Measurements from ENCODE around the gene NFIB.
A peak's percentile ranks its signal among the peaks of the same experiment; 100 is the strongest.

NFIB gene

GRCh38 chr9:14231196-14231990, 82.5 kb downstream of the NFIB start:
- no peak for DNase-seq (ENCODE audit: extremely low read depth, low read depth)
- TF ChIP-seq, protein P1, sequence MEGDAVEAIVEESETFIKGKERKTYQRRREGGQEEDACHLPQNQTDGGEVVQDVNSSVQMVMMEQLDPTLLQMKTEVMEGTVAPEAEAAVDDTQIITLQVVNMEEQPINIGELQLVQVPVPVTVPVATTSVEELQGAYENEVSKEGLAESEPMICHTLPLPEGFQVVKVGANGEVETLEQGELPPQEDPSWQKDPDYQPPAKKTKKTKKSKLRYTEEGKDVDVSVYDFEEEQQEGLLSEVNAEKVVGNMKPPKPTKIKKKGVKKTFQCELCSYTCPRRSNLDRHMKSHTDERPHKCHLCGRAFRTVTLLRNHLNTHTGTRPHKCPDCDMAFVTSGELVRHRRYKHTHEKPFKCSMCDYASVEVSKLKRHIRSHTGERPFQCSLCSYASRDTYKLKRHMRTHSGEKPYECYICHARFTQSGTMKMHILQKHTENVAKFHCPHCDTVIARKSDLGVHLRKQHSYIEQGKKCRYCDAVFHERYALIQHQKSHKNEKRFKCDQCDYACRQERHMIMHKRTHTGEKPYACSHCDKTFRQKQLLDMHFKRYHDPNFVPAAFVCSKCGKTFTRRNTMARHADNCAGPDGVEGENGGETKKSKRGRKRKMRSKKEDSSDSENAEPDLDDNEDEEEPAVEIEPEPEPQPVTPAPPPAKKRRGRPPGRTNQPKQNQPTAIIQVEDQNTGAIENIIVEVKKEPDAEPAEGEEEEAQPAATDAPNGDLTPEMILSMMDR (IDR thresholded peaks at IDR 0.05; ENCODE audit: low read depth, low read length, missing control alignments): no peak
- H3K4me3 ChIP-seq (replicated peaks; ENCODE audit: low read depth, low read length): no peak overlapping the region

DNA sequence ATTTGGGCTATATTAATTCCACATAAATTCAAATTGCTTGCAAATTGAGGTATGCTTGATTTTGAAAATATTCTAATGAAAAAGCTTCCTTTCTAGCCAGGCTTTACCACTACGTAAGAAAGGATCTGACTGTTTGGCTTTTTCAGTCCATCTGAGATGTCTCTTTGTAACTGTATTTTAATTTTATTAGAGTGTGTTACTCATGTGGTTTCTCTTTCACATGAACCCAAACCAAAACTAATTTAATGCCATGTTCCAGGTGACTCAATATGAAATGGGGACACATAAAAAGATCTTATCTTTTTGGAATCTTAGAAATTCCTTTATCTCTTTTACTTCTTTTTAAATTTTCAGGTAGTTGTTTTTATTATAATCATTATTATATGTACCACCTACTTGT, 85.3 kb downstream of the NFIB start:
- TF ChIP-seq, protein P1 (IDR thresholded peaks at IDR 0.05; ENCODE audit: low read depth, low read length, missing control alignments): no peak
- H3K4me3 ChIP-seq (replicated peaks; ENCODE audit: low read depth, low read length): no peak overlapping the region
- DNase-seq (ENCODE audit: extremely low read depth, low read depth): no peak

GRCh38 chr9:14226855-14227532, 86.9 kb downstream of the NFIB start:
- TF ChIP-seq, protein P1 (IDR thresholded peaks at IDR 0.05; ENCODE audit: low read depth, low read length, missing control alignments): no peak
- no peak for DNase-seq (ENCODE audit: extremely low read depth, low read depth)
- no peak overlapping the region for H3K4me3 ChIP-seq (replicated peaks; ENCODE audit: low read depth, low read length)

- no peak for DNase-seq (ENCODE audit: extremely low read depth, low read depth)
- no peak overlapping the region for H3K4me3 ChIP-seq (replicated peaks; ENCODE audit: low read depth, low read length)
- TF ChIP-seq, protein P1 (IDR thresholded peaks at IDR 0.05; ENCODE audit: low read depth, low read length, missing control alignments): no peak
These were observed 90.9 kb downstream of the NFIB start for GRCh38 chr9:14223081-14223480.

DNA sequence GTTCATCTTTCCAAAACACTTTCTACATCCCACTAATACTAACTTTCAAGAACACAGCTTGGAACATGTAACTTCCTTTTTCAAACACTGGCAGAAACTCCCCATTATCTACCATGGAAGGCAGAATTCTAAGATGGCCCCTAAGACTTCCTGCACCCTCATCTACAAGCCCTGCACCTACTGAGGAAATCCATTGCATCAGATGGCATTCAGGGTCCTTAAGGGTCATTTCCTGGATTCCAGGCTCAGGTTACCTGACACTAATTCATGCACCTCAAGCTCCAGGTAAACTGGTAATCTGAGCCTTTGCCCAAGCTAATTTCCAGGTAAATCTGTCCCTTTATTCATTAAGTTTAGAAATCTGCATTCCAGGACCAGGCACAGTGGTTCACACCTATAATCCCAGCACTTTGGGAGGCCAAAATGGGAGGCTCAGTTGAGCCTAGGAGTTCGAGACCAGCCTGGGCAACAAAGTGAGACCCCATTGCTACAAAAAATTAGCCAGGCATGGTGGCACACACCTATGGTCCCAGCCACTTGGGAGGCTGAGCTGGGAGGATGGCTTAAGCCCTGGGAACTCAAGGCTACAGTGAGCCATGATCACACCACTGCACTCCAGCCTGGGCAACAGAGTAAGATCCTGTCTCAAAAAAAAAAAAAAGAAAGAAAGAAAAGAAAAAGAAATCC, 91.6 kb downstream of the NFIB start:
- DNase-seq (ENCODE audit: extremely low read depth, low read depth): no peak
- no peak overlapping the region for H3K4me3 ChIP-seq (replicated peaks; ENCODE audit: low read depth, low read length)
- TF ChIP-seq, protein P1 (IDR thresholded peaks at IDR 0.05; ENCODE audit: low read depth, low read length, missing control alignments): no peak

- H3K4me3 ChIP-seq (replicated peaks; ENCODE audit: low read depth, low read length): no peak overlapping the region
- DNase-seq (ENCODE audit: extremely low read depth, low read depth): peak; percentile 20
- TF ChIP-seq, protein P1 (IDR thresholded peaks at IDR 0.05; ENCODE audit: low read depth, low read length, missing control alignments): no peak
These were observed 92.4 kb downstream of the NFIB start for GRCh38 chr9:14221558-14221957.
